NCI-H1048 (cell line): ENCODE measurements around the gene GAL3ST1.
"Not testable (repeated sequence)": the region's sequence is repeated elsewhere in the genome, so short reads cannot be mapped to it uniquely, and the experiment has no call there.

ENCODE experiments used
- DNase-seq: peaks from one replicate; lab custom pipeline; 2025; lab: John Stamatoyannopoulos, UW

The GAL3ST1 gene

GRCh38 chr22:30574095-30574981, at the start of gene GAL3ST1:
Gene GAL3ST1 (minus strand): TSS chr22:30574665. CDS start chr22:30557392, 17,273 bp downstream.
- no peak for DNase-seq

- DNase-seq = not testable (repeated sequence)
Observed at GRCh38 chr22:30619909-30620308, 45.4 kb upstream of the GAL3ST1 start.

GRCh38 chr22:30617819-30618218, 43.4 kb upstream of the GAL3ST1 start:
- DNase-seq = no peak

GRCh38 chr22:30615543-30615954, 41.1 kb upstream of the GAL3ST1 start:
- DNase-seq = no peak

GRCh38 chr22:30614879-30615278, 40.4 kb upstream of the GAL3ST1 start:
- DNase-seq = no peak

- DNase-seq = no peak
Observed at GRCh38 chr22:30614268-30614667, 39.8 kb upstream of the GAL3ST1 start.

GRCh38 chr22:30612789-30613188, 38.3 kb upstream of the GAL3ST1 start:
- no peak for DNase-seq

GRCh38 chr22:30611197-30611596, 36.7 kb upstream of the GAL3ST1 start:
- DNase-seq = no peak

GRCh38 chr22:30610299-30610698, 35.8 kb upstream of the GAL3ST1 start:
- no peak for DNase-seq

GRCh38 chr22:30609260-30610185, 35.1 kb upstream of the GAL3ST1 start:
- DNase-seq = no peak

GRCh38 chr22:30607939-30608338, 33.5 kb upstream of the GAL3ST1 start:
- no peak for DNase-seq

- DNase-seq = no peak
Observed at GRCh38 chr22:30607300-30607930, 33.0 kb upstream of the GAL3ST1 start.

GRCh38 chr22:30606455-30607299, 32.2 kb upstream of the GAL3ST1 start, which contains the start of gene TCN2:
Gene TCN2 (plus strand): TSS chr22:30607174. CDS start chr22:30607332, 158 bp downstream.
- DNase-seq = no peak

GRCh38 chr22:30605449-30606110, 31.1 kb upstream of the GAL3ST1 start:
- no peak for DNase-seq

- no peak for DNase-seq
Observed at GRCh38 chr22:30604723-30605122, 30.3 kb upstream of the GAL3ST1 start.

GRCh38 chr22:30603801-30604200, 29.3 kb upstream of the GAL3ST1 start:
- no peak for DNase-seq

- DNase-seq = no peak
Observed at GRCh38 chr22:30602049-30602448, 27.6 kb upstream of the GAL3ST1 start.

GRCh38 chr22:30601464-30601863, 27.0 kb upstream of the GAL3ST1 start:
- DNase-seq = no peak

GRCh38 chr22:30600921-30601320, 26.5 kb upstream of the GAL3ST1 start:
- no peak for DNase-seq

- no peak for DNase-seq
Observed at GRCh38 chr22:30598986-30599385, 24.5 kb upstream of the GAL3ST1 start.

GRCh38 chr22:30596886-30597285, 22.4 kb upstream of the GAL3ST1 start:
- no peak for DNase-seq
